ENCODE measurements around the gene GCC2. TPM values are rescaled to one million over a fixed set of nuclear protein-coding genes. Genes with fewer than 3 reads are reported as not detected.

The GCC2 gene
- total RNA-seq, 1 experiment from 2014 or later, result 16.6 TPM

Small RNAs within 50 kb of the gene (small RNA-seq; reads per million reads assigned to genes)
- gene SMIM12P1, result not detected

Other genes with a start within 250 kb of the GCC2 start
- 0.94 TPM in 1 of 2 replicates, not detected in the other for gene SULT1C3, start 209.2 kb upstream of the GCC2 start, total RNA-seq (2014; rRNA removed; shearing (Covaris generic))
- gene SULT1C2, start 160.3 kb upstream of the GCC2 start, total RNA-seq (2014; rRNA removed; shearing (Covaris generic)), result not detected in 2 replicates
- not detected in 2 replicates for gene SULT1C4, start 71.3 kb upstream of the GCC2 start, total RNA-seq (2014; rRNA removed; shearing (Covaris generic))
- 28.5 and 43.1 TPM in 2 replicates for gene LIMS1, start 85.3 kb downstream of the GCC2 start, total RNA-seq (2014; rRNA removed; shearing (Covaris generic))